Upper lobe of left lung (tissue), 6 donors: ENCODE measurements around the gene HHIP. TPM values are rescaled to one million over a fixed set of nuclear protein-coding genes. Genes with fewer than 3 reads are reported as not detected.

Experiments used
- ATAC-seq, 2 donors: fragments of 200-7000 bp; cut with Tn5 transposase; one replicate each; pipeline ENCODE4 v1.9.1; 2022; ENCODE audit warnings: mild to moderate bottlenecking in 2 of 2, moderate library complexity in 2 of 2; ENCODE audit not compliant: low FRiP score in 2 of 2
- DNase-seq, 2 donors: peaks; one replicate each; pipeline ENCODE4 v3.0.0-alpha.2; 2019 to 2020
- H3K27ac ChIP-seq, 4 donors: fragments of 200-600 bp; sonication (generic); one replicate each; pipeline ENCODE4 v1.5.1; 2016 to 2019
- H3K27me3 ChIP-seq, 4 donors: fragments of 200-600 bp; sonication (generic); one replicate each; pipeline ENCODE4 v1.5.1; 2017 to 2019
- H3K36me3 ChIP-seq, 4 donors: fragments of 200-600 bp; sonication (generic); one replicate each; pipeline ENCODE4 v1.5.1; 2016 to 2019
- H3K4me1 ChIP-seq, 4 donors: fragments of 200-600 bp; sonication (generic); one replicate each; pipeline ENCODE4 v1.5.1; 2018 to 2019
- H3K4me3 ChIP-seq, 4 donors: fragments of 200-600 bp; sonication (generic); one replicate each; pipeline ENCODE4 v1.5.1; 2017 to 2019; ENCODE audit warnings: mild to moderate bottlenecking in 2 of 4, moderate library complexity in 1 of 4
- H3K9me3 ChIP-seq, 4 donors: fragments of 200-600 bp; sonication (generic); one replicate each; pipeline ENCODE4 v1.5.1; 2018 to 2019
- CTCF ChIP-seq, 6 experiments: fragments of 450-650 bp in 4 of 6; fragments of 200-600 bp in 2 of 6; sonication (generic) in 2 of 6; IDR thresholded peaks; one replicate each; pipeline ENCODE4 v1.5.1; 2016 to 2019; ENCODE audit warnings: antibody characterized with exemption in 6 of 6
- EP300 ChIP-seq, 4 donors: sonication (generic); formaldehyde crosslinking; IDR thresholded peaks; one replicate each; pipeline ENCODE4 v1.5.1; 2017; ENCODE audit warnings: antibody characterized with exemption in 4 of 4, control low read depth in 2 of 4
- POLR2A ChIP-seq, 4 donors: fragments of 450-650 bp; IDR thresholded peaks; one replicate each; pipeline ENCODE4 v1.5.1; 2016 to 2017; ENCODE audit warnings: antibody characterized with exemption in 4 of 4, mild to moderate bottlenecking in 2 of 4
- POLR2AphosphoS5 ChIP-seq, 2 donors: sonication (generic); formaldehyde crosslinking; IDR thresholded peaks; one replicate each; pipeline ENCODE4 v1.5.1; 2017; ENCODE audit warnings: antibody characterized with exemption in 2 of 2
- WGBS, 2 donors: methylation state at CpG; one replicate each; pipeline ENCODE4 v1.1.5; 2017 to 2018; 5-methylcytosine and 5-hydroxymethylcytosine counted together
- total RNA-seq, 6 donors: library from RNA; depleted of rRNA in 4 of 6; stranded (reverse); fragments of >200 nt in 4 of 6; gene quantifications; one replicate each; pipeline versions ENCODE4 v1.1.0 to v1.2.1, GENCODE V29; 2016 to 2021
- donor health status: DM: no; HTN: no; CAD: no; lungs with moderate emphysema.
- donor health status: DM: no; HTN: yes; CAD: no; lungs with severe emphysema.

Gene HHIP
- total RNA-seq, 6 donors from 2014 or later = 19.3 to 144 (median 35.8) TPM

GRCh38 chr4:144734522-144734921, 88.6 kb downstream of the HHIP start:
- DNase-seq = no peak
- no peak for ATAC-seq
- no peaks in the 10 kb centered on the region for H3K27me3 ChIP-seq
- H3K36me3 ChIP-seq = no peaks in the 10 kb centered on the region
- H3K4me1 ChIP-seq = no peaks in the 10 kb centered on the region
- H3K9me3 ChIP-seq = no peaks in the 10 kb centered on the region
- TF ChIP-seq EP300 (IDR thresholded peaks at IDR 0.05) = no peak
- no peak for TF ChIP-seq POLR2A (IDR thresholded peaks at IDR 0.05)
- TF ChIP-seq CTCF (IDR thresholded peaks at IDR 0.05) = no peak
- no peak for TF ChIP-seq POLR2AphosphoS5 (IDR thresholded peaks at IDR 0.05)
- 34 to 42% methylated on average over 4 of the region's 4 CpGs for WGBS, 2 donors
- no peak overlapping the region for H3K27ac ChIP-seq
- no peak overlapping the region for H3K4me3 ChIP-seq

- TF ChIP-seq POLR2AphosphoS5 (IDR thresholded peaks at IDR 0.05) = no peak
- TF ChIP-seq CTCF (IDR thresholded peaks at IDR 0.05) = no peak
- no peak for TF ChIP-seq POLR2A (IDR thresholded peaks at IDR 0.05)
- no peak for DNase-seq
- H3K9me3 ChIP-seq = no peaks in the 10 kb centered on the region
- H3K4me1 ChIP-seq = no peaks in the 10 kb centered on the region
- ATAC-seq = no peak
- WGBS, 2 donors = 75 to 92% methylated on average over 3 of the region's 3 CpGs
- H3K27ac ChIP-seq = no peak overlapping the region
- H3K4me3 ChIP-seq = no peak overlapping the region
- no peaks in the 10 kb centered on the region for H3K36me3 ChIP-seq
- H3K27me3 ChIP-seq = no peaks in the 10 kb centered on the region
Measured at GRCh38 chr4:144738649-144739048, 92.7 kb downstream of the HHIP start.

GRCh38 chr4:144739511-144740033, 93.6 kb downstream of the HHIP start:
- TF ChIP-seq POLR2A (IDR thresholded peaks at IDR 0.05) (no peak), POLR2AphosphoS5 (IDR thresholded peaks at IDR 0.05) (no peak), CTCF (IDR thresholded peaks at IDR 0.05) (no peak), EP300 (IDR thresholded peaks at IDR 0.05) (no peak)
- Histone ChIP-seq H3K27ac (no peak overlapping the region), H3K36me3 (no peaks in the 10 kb centered on the region), H3K4me1 (no peaks in the 10 kb centered on the region), H3K9me3 (no peaks in the 10 kb centered on the region), H3K4me3 (no peak overlapping the region), H3K27me3 (no peaks in the 10 kb centered on the region)
- DNase-seq (no peak), ATAC-seq (no peak)

GRCh38 chr4:144740316-144740715, 94.4 kb downstream of the HHIP start:
- ATAC-seq (no peak), DNase-seq (no peak)
- no peaks in the 10 kb centered on the region for H3K36me3 ChIP-seq
- H3K27me3 ChIP-seq = no peaks in the 10 kb centered on the region
- TF ChIP-seq POLR2AphosphoS5 (IDR thresholded peaks at IDR 0.05) = no peak
- TF ChIP-seq EP300 (IDR thresholded peaks at IDR 0.05) = no peak
- no peak for TF ChIP-seq CTCF (IDR thresholded peaks at IDR 0.05)
- TF ChIP-seq POLR2A (IDR thresholded peaks at IDR 0.05) = no peak
- no peak overlapping the region for H3K4me3 ChIP-seq
- no peaks in the 10 kb centered on the region for H3K4me1 ChIP-seq
- H3K9me3 ChIP-seq = no peaks in the 10 kb centered on the region
- 69 to 72% methylated on average over 1 of the region's 1 CpG for WGBS, 2 donors
- H3K27ac ChIP-seq = no peak overlapping the region

- no peak for ATAC-seq
- TF ChIP-seq EP300 (IDR thresholded peaks at IDR 0.05) (no peak), POLR2A (IDR thresholded peaks at IDR 0.05) (no peak), POLR2AphosphoS5 (IDR thresholded peaks at IDR 0.05) (no peak), CTCF (IDR thresholded peaks at IDR 0.05) (no peak)
- 56 to 68% methylated on average over 4 of the region's 4 CpGs for WGBS, 2 donors
Measured at GRCh38 chr4:144748814-144749555, 103.0 kb downstream of the HHIP start.

More at GRCh38 chr4:144748814-144749555, 103.0 kb downstream of the HHIP start:
- Histone ChIP-seq H3K4me1 (no peaks in the 10 kb centered on the region), H3K27ac (no peak overlapping the region), H3K4me3 (no peak overlapping the region), H3K9me3 (no peaks in the 10 kb centered on the region), H3K27me3 (no peaks in the 10 kb centered on the region), H3K36me3 (no peaks in the 10 kb centered on the region)
- DNase-seq = no peak
